HTERT RPE-1 (cell line): ENCODE measurements around the gene ANKRD33B.
"Not testable (repeated sequence)": the region's sequence is repeated elsewhere in the genome, so short reads cannot be mapped to it uniquely, and the experiment has no call there.

Experiments
- in situ Hi-C: fragments of 300-500 bp; cut with MboI; formaldehyde crosslinking; loops from 4 replicates; pipeline ENCODE4 v1.14.3; 2020; ENCODE audit warnings: low sequenced_read_pairs

Gene ANKRD33B

DNA sequence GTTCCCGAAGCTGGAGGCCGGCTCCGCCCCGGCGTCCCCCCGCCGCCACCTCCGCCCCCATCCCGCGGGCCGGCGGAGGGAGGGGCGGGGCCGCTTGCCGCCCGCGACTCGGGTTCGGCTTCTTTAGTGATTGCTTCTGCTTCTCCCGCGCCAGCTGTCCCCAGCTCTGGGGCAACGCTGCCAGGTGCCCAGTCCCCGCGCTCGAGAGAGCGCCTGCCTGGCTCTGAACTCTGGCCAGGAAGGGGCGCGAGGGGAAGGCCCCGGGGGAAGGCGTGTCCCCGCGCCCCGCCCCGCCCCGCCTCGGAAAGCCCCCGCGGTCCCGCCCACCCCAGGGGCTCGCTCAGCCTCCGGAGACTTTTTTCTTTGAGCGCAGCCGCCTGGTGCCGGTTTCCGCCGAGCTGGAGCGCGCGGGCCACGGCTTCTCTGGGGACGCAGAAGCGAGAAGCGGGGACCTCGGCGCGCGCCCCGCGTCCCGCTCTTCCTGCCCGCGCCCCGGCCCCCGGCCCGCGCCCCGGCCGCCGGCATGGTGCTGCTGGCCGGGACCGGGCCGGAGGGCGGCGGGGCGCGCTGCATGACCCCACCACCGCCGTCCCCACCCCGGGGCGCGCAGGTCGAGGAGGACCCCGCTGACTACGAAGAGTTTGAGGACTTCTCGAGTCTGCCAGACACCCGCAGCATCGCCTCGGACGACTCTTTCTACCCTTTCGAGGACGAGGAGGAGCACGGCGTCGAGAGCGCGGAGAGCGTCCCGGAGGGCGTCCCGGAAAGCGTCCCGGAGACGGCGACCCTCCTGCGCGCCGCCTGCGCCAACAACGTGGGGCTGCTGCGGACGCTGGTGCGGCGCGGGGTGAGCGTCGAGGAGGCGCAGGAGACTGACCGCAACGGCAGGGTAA is at the start of gene ANKRD33B:
Gene ANKRD33B (plus strand): TSS at position 126 of the 893 bp plus-strand sequence. CDS start 398 bp downstream, at position 524.
- in situ Hi-C loops: no loop called here

DNA sequence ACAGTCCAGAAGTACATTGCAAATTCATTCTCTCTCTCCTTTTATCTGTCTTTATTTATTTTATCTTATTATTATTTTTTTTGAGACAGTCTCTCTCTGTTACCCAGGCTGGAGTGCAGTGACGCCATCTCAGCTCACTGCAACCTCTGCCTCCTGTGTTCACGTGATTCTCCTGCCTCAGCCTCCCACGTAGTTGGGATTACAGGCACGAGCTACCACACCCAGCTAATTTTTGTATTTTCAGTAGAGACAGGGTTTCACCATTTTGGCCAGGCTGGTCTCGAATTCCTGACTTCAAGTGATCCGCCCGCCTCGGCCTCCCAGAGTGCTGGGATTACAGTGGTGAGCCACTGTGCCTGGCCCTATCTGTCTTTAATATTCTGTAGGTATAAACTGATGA is 49.3 kb upstream of the ANKRD33B start:
- in situ Hi-C loops: not testable (repeated sequence)

DNA sequence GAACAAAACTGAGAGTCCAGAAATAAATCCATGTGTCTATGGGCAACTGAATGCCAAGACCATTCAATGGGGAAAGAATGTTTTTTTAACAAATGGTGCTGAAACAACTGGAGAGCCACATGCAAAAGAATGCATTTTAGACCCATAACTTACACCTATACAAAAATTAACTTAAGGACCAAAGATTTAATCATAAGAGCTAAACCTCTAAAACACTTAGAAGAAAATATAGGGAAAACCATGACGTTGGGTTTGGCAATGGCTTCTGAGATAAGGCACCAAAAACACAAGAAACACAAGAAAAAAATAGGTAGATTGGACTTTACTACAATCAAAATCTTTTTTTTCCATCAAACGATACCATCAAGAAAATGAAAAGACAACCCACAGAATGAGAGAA is 48.4 kb upstream of the ANKRD33B start:
- in situ Hi-C loops: no loop called here

DNA sequence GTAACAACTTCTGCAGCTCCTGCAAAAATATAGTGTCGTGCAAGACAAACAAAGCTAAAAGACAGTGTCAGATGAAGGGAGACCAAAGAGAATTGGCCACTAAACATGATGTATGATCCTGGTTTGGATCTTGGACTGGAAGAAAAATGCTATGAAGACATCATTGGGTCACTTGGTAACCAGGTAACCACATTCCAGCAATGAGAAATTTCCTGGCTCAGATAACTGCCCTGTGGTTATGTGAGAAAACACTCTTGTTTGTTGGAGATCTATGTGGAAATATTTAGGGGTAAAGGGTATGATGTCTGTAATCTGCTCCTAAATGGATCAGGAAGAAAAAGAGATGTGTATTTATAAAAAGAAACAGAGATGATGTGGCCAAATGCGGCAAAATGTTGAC is 45.5 kb upstream of the ANKRD33B start:
- in situ Hi-C loops: no loop called here

DNA sequence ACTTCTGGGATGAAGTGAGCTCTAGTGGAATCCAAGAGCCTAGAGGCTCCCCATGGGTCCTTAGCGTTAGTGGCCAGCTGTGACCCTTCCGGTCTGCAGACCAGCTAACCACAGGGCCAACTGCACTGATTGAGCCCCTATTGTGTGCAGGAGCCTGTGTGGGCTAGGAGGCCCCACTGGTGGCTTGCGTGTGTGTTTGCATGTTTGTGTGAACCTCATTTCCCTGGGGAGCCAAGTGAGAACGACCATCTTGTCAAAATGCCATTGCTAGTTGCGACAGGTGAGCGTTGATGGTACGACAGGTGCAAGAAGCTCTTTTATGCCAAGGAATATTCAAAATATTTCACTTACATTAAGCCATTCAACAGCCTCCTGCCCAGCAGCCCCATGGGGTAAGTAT is 44.1 kb upstream of the ANKRD33B start:
- in situ Hi-C loops: no loop called here

DNA sequence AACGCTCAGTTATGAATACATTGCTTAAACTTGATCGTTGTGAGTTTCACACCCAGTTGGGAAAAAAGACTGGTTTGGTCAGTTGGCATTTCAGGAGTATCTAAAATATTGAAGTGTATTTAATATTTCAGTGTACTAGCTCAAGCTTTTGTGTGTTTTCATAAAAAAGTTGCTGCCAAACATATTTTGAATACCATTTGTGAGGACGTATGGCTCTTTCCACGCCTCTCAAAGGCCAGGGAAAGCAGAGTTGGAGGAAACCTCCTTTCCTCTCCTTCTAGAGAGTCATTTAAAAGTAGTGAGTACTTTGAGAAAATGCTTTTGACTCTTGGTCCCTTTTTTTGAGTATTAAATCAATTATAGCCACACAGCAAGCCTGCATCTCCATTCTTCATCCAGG is 43.2 kb upstream of the ANKRD33B start:
- in situ Hi-C loops: no loop called here

DNA sequence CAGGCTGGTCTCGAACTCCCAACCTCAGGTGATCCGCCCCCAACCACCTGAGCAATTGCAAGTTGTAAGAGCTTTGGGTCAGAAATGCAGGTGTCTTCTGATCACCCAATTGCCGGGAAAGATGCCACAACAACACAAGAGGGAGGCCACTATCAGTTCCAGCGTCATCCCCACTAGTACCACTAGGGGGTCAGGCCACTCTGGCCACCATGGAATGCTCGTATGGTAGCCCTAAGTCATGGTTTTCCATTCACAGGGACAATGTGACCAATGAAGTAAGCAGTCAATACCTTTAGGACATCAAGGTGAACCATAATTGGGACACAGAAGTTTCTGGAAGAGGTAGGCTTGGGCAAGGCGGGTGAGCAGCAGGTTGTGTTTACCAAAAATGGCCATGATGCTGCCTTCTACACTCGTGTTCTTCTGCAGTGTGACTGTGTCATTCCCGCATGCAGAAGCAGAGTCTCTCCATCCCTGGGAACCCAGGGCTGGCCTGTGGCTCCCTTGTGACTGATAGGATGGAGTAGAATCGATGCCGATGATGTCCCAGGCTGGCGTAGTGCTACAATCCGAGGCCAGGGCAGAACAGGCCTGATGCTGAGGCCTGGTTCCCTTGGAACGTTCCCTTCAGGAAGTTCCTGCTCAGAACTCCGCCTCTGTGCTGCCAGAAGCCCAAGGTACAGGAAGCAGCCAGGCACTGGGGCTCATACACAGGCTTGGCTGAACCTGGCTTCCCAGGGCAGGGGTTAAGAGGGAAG is 42.2 kb upstream of the ANKRD33B start:
- in situ Hi-C loops: no loop called here

DNA sequence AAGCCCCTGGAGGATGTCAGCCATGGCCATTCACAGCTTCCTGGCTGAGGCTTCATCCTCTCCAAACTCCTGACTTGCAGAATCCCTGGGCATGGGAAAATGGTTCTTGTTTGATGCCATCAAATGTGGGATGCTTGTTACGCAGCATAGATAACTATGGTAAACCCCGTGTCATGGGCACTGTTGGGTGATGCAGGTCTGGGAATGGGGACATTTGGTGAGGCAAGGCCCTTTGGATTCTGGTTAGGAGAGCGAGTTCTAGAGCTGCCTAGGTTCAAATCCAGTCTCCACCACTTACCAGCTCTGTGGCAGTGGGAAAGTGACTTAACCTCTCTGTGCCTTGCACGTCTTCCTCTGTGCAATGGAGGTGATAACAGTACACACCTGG is 41.7 kb upstream of the ANKRD33B start:
- in situ Hi-C loops: no loop called here

DNA sequence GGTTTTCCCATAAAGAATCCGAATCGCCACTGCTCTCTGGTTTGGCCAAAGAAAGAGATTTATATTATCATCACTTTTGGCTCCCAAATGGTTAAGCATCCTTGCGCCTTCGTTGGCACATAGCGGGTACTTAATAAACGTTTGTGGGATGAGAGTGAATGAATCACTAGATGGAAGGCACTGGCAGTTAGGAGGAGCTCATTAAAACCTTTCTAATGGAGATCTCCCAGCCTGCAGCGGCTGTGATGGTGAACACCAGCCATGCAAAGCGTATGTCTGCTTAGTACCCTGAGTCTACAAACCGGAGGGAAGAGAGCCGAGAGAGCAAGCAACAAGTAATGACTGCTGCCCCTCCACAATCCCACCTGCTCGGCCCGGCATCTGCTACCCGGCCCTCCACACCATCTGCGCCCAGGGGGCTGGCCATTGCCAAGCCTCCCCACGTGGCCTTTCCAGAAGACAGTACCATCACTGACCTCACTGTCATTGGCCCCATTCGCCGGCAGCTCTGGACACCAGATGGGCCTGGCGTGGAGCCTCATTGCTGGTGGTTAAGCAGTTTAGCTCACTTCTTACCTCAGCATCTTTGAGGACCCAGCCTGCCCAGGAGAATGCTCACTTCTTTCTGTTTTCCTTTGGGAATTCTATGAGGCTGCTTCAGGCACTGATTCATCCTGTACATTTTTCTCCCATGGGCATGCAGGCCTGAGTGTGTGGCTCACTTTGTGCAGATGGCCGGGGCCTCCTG is 39.3 kb upstream of the ANKRD33B start:
- in situ Hi-C loops: no loop called here

DNA sequence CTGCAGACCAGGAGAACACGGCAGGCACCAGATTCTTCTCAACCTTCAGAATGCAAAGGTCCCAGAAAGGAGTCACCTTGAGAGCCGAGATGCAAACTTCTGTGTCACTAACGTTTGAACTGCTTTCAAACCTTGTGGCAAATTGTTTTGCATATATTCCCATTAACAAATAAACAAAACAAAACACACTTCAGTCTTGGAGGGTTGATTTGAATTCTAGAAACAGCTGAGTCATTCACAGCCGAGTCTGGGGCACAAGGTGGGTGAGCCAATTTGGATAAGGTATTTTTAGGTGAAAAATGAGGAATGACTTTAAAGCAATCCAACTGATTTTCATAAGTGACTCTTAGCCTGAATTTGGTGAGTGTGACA is 38.8 kb upstream of the ANKRD33B start:
- in situ Hi-C loops: no loop called here

DNA sequence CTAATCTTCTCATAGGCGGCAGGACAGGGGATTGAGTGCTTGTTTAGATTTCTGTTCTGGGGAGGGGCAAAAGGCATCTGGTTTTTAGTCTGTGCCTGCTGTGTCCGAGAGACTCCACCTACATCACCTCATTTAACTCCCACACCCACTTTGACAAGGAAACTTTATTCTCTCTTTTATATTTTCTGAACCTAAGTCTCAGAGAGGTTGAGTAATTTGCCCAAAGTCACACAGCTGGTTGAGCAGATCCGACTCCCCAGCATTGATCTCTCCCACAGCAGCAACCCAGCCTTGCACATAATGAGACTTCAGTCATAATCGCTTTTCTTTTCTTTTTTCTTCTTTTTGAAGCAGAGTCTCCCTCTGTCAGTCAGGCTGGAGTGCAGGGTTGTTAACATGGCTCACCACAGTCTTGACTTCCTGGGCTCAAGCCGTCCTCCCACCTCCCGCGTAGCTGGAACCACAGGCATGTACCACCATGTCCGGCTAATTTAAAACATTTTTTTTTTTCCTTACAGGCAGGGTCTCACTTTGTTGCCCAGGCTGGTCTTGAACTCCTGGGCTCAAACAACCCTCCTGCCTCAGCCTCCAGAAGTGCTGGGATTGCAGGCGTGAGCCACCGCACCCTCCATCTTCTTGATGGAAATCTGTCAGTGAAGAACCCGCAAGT is 36.5 kb upstream of the ANKRD33B start:
- in situ Hi-C loops: no loop called here

DNA sequence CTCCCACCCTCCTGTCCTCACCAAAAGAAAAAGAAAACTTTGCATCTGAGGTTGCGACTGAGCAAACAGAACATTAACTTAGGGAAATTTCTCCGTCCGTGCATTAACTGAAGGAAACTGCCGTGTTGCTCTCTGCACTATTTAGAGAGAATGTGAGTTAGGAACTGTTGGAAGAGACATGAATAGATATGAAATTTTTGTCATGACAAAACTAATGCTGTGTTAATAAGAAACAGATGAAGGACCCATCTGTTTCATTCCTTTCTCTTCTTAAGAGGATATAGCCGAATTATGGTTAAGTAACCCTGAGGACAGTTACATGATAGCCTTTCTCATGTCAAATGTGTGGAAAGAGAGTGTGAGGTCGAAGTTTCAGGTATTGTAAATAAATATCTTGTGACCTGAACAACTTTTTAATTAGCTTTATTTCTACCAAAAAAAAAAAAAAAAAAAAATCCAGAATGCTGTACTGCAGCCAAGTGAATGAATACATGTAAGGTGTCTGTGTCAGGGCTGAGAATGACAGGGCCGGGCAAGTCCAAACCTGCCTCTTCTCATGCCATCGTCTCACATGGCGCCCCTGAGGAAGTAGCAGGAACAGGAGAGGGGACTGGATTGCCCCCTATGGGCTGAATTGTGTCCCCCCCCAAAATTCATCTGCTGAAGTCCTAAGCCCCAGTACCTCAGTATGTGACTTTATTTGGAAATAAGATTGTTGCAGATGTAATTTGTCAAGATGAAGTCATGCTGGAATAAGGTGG is 35.6 kb upstream of the ANKRD33B start:
- in situ Hi-C loops: no loop called here

DNA sequence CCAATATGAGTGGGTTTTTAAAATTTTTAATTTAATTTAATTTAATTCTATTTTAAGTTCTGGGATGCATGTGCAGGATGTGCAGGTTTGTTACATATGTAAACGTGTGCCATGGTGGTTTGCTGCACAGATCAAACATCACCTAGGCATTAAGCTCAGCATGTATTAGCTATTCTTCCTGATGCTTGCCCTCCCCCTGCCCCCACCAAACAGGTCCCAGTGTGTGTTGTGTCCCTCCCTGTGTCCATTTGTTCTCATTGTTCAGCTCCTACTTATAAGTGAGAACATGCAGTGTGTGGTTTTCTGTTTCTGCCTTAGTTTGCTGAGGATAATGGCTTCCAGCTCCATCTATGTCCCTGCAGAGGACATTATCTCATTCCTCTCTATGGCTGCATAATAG is 35.0 kb upstream of the ANKRD33B start:
- in situ Hi-C loops: no loop called here

DNA sequence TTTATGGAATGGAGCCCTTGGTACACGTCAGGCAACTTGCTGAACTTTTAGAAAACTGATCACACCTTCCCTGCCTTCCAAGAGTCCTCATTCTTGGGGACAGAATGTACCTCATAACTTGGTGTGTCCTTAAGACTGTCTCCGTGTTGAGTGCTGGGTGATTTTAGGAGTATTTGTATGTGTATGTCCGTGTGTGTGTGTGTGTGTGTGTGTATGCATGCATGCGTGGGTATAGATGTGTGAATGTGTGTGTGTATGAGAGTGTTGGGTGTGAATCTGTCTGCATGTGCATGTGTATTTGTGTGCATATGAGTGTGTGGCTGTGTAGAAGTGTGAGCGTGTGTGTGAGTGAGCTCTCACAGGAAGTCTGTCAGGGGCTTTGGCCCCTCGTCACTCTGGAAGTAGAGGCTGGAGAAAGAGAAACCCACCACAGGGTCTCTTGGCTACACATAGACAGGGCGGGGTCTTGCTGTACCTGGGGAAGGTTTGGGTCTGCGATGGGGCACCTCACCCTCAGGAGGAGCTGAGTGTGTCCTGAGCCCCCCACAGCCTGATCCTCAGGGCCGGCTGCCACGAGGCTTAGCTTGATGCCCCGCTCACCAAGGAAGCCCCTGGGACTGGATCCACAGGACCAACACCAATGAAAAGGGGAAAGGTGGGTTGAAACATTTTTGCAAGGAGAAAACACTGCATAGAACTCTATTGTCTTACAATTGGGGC is 33.1 kb upstream of the ANKRD33B start:
- in situ Hi-C loops: no loop called here

DNA sequence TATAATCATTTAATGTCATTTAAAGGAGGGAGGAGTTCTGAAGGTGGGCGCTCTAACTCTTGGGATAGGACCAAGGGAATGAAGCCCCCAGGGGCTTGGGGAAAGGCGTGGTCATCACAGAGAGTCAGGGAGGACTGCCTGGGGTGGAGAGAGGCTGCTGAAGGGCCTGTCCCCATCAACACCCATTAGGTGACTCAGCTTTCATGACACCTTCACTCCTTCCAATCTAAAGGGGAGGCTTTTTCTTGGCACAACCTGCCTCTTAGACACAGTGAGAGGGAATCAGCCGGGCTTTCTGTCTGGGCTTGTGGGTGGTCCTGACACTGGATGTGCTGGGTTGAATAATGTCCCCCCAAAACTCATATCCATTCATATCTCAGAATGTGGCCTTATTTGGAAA is 31.4 kb upstream of the ANKRD33B start:
- in situ Hi-C loops: no loop called here

DNA sequence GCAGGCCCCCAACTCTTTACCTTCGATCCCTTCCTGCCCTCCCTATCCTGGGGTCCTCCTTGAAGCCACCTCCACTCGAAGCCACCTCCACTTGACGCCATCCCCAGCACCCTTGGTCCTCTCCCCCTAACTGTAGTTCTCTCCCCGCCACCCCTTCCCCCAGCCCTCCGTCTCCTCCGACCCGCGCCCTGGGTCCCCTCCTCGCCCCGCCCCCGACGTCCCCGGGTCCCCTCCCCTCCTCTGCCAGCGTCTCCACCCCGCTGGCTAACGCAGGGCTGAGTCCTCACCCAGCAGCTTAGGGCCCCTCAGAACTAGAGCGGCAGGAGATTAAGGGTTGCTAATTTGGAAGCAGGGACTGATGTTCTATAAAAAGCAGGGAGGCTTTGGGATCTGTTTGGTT is 30.6 kb upstream of the ANKRD33B start:
- in situ Hi-C loops: no loop called here

DNA sequence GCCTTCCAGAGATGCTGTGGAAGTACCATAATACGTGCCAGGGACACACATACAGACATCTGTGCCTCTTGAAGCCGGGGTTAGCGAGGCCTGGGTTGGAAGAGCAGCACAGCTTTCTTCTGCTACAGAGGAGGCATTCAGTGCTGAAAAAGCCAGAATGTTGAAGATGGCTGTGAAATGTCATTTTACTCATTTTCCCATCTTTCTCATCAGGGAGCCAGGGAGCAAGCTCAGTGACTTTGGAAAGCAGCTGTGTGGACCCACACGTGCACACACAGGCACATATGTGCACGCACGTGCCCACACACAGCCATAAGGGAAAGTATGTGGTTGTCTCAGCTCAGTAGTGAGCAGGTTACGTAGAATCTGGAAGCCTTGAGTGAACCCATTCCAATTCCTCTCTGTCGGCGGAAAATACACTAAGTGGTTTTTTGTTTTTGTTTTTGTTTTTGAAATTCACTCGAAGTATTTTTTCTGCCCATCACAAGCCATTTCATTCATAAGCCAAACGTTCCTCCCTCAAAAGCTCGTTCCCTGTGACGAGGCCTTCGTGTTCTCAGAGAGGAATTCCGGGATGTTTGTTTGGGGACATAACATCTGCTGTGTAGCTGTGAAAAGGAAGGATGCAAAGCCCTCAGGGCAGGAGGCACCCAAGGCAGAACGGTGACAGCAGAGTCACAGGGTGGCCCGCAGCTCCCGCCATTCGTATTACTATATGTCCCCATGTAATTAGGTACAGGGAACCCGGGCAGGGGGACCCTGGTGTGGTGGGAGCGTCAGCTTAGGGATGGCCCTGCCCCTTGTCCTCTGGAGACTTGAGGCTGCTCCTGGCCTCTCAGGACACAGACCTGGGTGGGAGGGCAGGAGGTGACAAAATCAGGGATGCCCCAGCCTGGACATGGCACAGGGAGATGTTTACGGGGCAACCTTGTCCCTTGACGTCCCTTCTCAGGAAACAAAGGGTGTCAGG is 29.0 kb upstream of the ANKRD33B start:
- in situ Hi-C loops: no loop called here

DNA sequence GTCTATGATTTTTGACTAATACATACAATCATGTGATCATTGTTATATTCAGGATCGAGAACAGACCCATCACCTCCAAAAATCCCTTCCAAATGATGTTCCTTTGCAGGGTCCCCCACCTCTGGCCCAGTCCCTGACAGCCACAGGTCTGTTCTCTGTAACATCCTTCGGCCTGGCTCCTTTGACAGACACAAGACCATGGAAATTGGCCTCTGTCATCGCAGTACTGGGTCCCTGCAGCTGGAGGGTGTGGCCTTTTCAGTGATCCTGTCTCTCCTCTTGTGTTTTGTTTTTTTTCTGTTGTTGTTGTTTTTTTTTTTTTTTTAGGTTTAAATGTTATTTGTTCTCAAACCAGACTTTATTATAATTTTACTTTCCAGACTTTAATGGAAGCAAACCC is 27.4 kb upstream of the ANKRD33B start:
- in situ Hi-C loops: no loop called here
